ENCODE data around the gene HADHA.

HADHA gene

DNA sequence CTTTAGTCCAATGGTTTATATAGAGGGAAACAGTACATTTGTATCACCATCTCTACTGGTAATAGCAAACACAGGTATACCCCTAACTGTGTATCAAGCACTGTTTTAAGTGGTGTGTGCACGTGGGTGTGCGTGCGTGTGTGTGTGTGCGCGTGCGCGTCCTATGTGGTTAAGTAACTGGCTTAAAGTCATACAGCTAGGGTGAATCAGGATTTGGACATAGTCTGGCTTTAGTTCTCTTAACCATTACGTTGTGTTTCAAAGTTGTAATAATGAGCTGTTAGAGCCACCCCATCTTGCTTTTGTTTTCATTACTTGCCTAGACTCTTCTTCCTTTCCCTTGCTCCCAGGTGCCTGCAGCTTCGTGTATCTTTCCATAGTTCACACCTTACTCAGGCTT is 2.4 kb upstream of the HADHA start:
- Histone ChIP-seq H3K36me3 (replicated peaks; ENCODE audit: insufficient read depth, low read length) (no peaks in the 10 kb centered on the region), H3K27ac (ENCODE audit: low read length) (no peak overlapping the region), H2AFZ (ENCODE audit: low read length) (no peak overlapping the region), H3K79me2 (ENCODE audit: low read length) (peaks cover 97% of the 10 kb centered on the region), H3K9me2 (replicated peaks; ENCODE audit: insufficient read depth, low read length) (no peaks in the 10 kb centered on the region), H3K4me3 (ENCODE audit: low read length) (no peak overlapping the region), H3K9me3 (replicated peaks; ENCODE audit: insufficient read depth, low read length) (no peaks in the 10 kb centered on the region), H3K4me2 (ENCODE audit: low read depth, low read length) (peak overlapping the region; percentile 16; the same call in 1 of the 2 replicates), H3K4me1 (ENCODE audit: low read length) (peaks cover 14% of the 10 kb centered on the region; the same call in 1 of the 2 replicates), H4K20me1 (ENCODE audit: insufficient read depth, low read length) (no peaks in the 10 kb centered on the region), H3K27me3 (replicated peaks; ENCODE audit: insufficient read depth, low read length) (no peaks in the 10 kb centered on the region), H3F3A (ENCODE audit: insufficient read depth, low read length) (peaks cover 19% of the 10 kb centered on the region), H3K9ac (ENCODE audit: low read length) (no peak overlapping the region)
- no peak for TF ChIP-seq EZH2 (optimal IDR thresholded peaks at IDR 0.05; ENCODE audit: low read depth, low read length)
- TF ChIP-seq EZH2phosphoT487 (IDR thresholded peaks at IDR 0.05; ENCODE audit: low read length) = no peak
- TF ChIP-seq, protein P1, sequence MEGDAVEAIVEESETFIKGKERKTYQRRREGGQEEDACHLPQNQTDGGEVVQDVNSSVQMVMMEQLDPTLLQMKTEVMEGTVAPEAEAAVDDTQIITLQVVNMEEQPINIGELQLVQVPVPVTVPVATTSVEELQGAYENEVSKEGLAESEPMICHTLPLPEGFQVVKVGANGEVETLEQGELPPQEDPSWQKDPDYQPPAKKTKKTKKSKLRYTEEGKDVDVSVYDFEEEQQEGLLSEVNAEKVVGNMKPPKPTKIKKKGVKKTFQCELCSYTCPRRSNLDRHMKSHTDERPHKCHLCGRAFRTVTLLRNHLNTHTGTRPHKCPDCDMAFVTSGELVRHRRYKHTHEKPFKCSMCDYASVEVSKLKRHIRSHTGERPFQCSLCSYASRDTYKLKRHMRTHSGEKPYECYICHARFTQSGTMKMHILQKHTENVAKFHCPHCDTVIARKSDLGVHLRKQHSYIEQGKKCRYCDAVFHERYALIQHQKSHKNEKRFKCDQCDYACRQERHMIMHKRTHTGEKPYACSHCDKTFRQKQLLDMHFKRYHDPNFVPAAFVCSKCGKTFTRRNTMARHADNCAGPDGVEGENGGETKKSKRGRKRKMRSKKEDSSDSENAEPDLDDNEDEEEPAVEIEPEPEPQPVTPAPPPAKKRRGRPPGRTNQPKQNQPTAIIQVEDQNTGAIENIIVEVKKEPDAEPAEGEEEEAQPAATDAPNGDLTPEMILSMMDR (IDR thresholded peaks at IDR 0.05; ENCODE audit: low read length) = no peak
- no peak for DNase-seq

DNA sequence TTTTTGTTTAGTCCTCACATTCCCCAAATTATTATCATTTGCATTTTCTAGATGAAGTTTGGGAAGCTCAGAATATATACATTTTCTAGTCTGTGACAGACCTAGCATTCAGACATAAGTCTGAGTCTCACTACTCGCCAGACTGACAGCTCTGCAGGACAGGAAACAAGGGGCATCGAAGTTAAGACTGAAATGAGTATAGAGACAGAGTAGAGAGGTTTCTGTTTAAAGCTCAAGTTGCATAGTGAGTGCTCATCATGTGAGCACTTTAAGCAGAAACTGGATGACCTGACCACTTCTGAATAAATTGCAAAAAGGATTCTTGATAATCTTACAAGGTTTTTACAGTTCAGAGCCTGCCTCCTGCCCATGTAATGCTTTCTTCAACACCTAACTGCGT is 1.4 kb upstream of the HADHA start:
- no peaks in the 10 kb centered on the region for H3K27me3 ChIP-seq (replicated peaks; ENCODE audit: insufficient read depth, low read length)
- H3K4me2 ChIP-seq (ENCODE audit: low read depth, low read length) = peak overlapping the region; percentile 77
- H3K9ac ChIP-seq (ENCODE audit: low read length) = peak overlapping the region; percentile 95; the same call in 1 of the 2 replicates
- peaks cover 23% of the 10 kb centered on the region for H3F3A ChIP-seq (ENCODE audit: insufficient read depth, low read length)
- DNase-seq = peak; percentile 53
- H3K4me3 ChIP-seq (ENCODE audit: low read length) = peak overlapping the region; percentile 95
- H3K4me1 ChIP-seq (ENCODE audit: low read length) = peaks cover 22% of the 10 kb centered on the region
- no peaks in the 10 kb centered on the region for H4K20me1 ChIP-seq (ENCODE audit: insufficient read depth, low read length)
- H3K79me2 ChIP-seq (ENCODE audit: low read length) = peaks cover 96% of the 10 kb centered on the region
- TF ChIP-seq EZH2phosphoT487 (IDR thresholded peaks at IDR 0.05; ENCODE audit: low read length) (no peak), EZH2 (optimal IDR thresholded peaks at IDR 0.05; ENCODE audit: low read depth, low read length) (no peak)
- TF ChIP-seq, protein P1 (IDR thresholded peaks at IDR 0.05; ENCODE audit: low read length) = no peak
- H3K36me3 ChIP-seq (replicated peaks; ENCODE audit: insufficient read depth, low read length) = no peaks in the 10 kb centered on the region
- H2AFZ ChIP-seq (ENCODE audit: low read length) = peak overlapping the region; percentile 84
- no peaks in the 10 kb centered on the region for H3K9me2 ChIP-seq (replicated peaks; ENCODE audit: insufficient read depth, low read length)
- H3K27ac ChIP-seq (ENCODE audit: low read length) = peak overlapping the region; percentile 94; the same call in 1 of the 2 replicates
- H3K9me3 ChIP-seq (replicated peaks; ENCODE audit: insufficient read depth, low read length) = no peaks in the 10 kb centered on the region

DNA sequence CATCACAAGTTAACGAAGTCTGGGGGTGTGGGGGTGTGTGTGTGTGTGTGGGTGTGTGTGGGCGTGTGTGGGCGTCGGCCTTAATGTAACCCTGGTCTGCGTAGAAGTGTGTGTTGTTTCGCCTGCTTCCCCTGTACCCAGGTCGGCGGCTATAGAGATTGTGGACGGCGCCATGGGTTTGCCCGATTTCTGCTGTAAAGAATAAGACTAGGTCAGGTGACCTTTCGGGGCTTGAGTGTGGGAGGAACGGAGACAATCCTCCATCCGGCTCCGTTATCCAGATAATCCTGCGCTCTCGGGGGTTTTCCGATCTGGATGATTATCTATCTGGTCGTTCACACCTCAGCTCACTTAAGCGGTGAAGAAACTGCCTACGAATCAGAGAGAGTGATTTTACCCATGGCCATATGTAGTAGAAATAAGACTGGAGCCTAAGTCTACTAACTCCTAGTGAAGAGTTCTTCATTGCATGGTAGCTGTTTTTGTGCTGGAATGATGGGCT is 850 bp upstream of the HADHA start:
- peak overlapping the region; percentile 84 for H2AFZ ChIP-seq (ENCODE audit: low read length)
- H3K4me2 ChIP-seq (ENCODE audit: low read depth, low read length) = peak overlapping the region; percentile 77
- H3K4me1 ChIP-seq (ENCODE audit: low read length) = peaks cover 25% of the 10 kb centered on the region
- DNase-seq = peak; percentile 39
- no peaks in the 10 kb centered on the region for H3K9me2 ChIP-seq (replicated peaks; ENCODE audit: insufficient read depth, low read length)
- peaks cover 26% of the 10 kb centered on the region for H3F3A ChIP-seq (ENCODE audit: insufficient read depth, low read length)
- peak overlapping the region; percentile 94; the same call in 1 of the 2 replicates for H3K27ac ChIP-seq (ENCODE audit: low read length)
- TF ChIP-seq EZH2phosphoT487 (IDR thresholded peaks at IDR 0.05; ENCODE audit: low read length) (no peak), EZH2 (optimal IDR thresholded peaks at IDR 0.05; ENCODE audit: low read depth, low read length) (no peak)
- TF ChIP-seq, protein P1 (IDR thresholded peaks at IDR 0.05; ENCODE audit: low read length) = no peak
- no peaks in the 10 kb centered on the region for H3K36me3 ChIP-seq (replicated peaks; ENCODE audit: insufficient read depth, low read length)
- no peaks in the 10 kb centered on the region for H3K9me3 ChIP-seq (replicated peaks; ENCODE audit: insufficient read depth, low read length)
- peak overlapping the region; percentile 95 for H3K9ac ChIP-seq (ENCODE audit: low read length)
- no peaks in the 10 kb centered on the region for H4K20me1 ChIP-seq (ENCODE audit: insufficient read depth, low read length)
- H3K4me3 ChIP-seq (ENCODE audit: low read length) = peak overlapping the region; percentile 95
- peaks cover 97% of the 10 kb centered on the region for H3K79me2 ChIP-seq (ENCODE audit: low read length)
- H3K27me3 ChIP-seq (replicated peaks; ENCODE audit: insufficient read depth, low read length) = no peaks in the 10 kb centered on the region
